ENCODE measurements around the gene KCNK6.
A peak's percentile ranks its signal among the peaks of the same experiment; 100 is the strongest.

Gene KCNK6

GRCh38 chr19:38277969-38278680 lies 41.5 kb upstream of the KCNK6 start:
- H3K4me3 ChIP-seq (ENCODE audit: low read length), result no peak overlapping the region
- TF ChIP-seq CTCF (IDR thresholded peaks at IDR 0.05; ENCODE audit: insufficient read depth, low read depth, low read length, missing control alignments), result no peak
- no peak for DNase-seq (ENCODE audit: low read depth)

- no peak overlapping the region for H3K4me3 ChIP-seq (ENCODE audit: low read length)
- DNase-seq (ENCODE audit: low read depth), result no peak
- TF ChIP-seq CTCF (IDR thresholded peaks at IDR 0.05; ENCODE audit: insufficient read depth, low read depth, low read length, missing control alignments), result no peak
These were observed 40.9 kb upstream of the KCNK6 start for GRCh38 chr19:38278751-38279150.

GRCh38 chr19:38280030-38280921 lies 39.4 kb upstream of the KCNK6 start:
- H3K4me3 ChIP-seq (ENCODE audit: low read length), result no peak overlapping the region
- TF ChIP-seq CTCF (IDR thresholded peaks at IDR 0.05; ENCODE audit: insufficient read depth, low read depth, low read length, missing control alignments), result no peak
- peak; percentile 66 for DNase-seq (ENCODE audit: low read depth)

- no peak overlapping the region for H3K4me3 ChIP-seq (ENCODE audit: low read length)
- no peak for DNase-seq (ENCODE audit: low read depth)
- no peak for TF ChIP-seq CTCF (IDR thresholded peaks at IDR 0.05; ENCODE audit: insufficient read depth, low read depth, low read length, missing control alignments)
These were observed 37.7 kb upstream of the KCNK6 start for GRCh38 chr19:38281811-38282566.

GRCh38 chr19:38283271-38283670 lies 36.4 kb upstream of the KCNK6 start:
- H3K4me3 ChIP-seq (ENCODE audit: low read length), result no peak overlapping the region
- no peak for DNase-seq (ENCODE audit: low read depth)
- no peak for TF ChIP-seq CTCF (IDR thresholded peaks at IDR 0.05; ENCODE audit: insufficient read depth, low read depth, low read length, missing control alignments)

GRCh38 chr19:38284422-38284821 lies 35.2 kb upstream of the KCNK6 start:
- DNase-seq (ENCODE audit: low read depth), result no peak
- TF ChIP-seq CTCF (IDR thresholded peaks at IDR 0.05; ENCODE audit: insufficient read depth, low read depth, low read length, missing control alignments), result no peak
- no peak overlapping the region for H3K4me3 ChIP-seq (ENCODE audit: low read length)
